Measurements from ENCODE around the gene IQCE.
"Not testable (repeated sequence)": the region's sequence is repeated elsewhere in the genome, so short reads cannot be mapped to it uniquely, and the experiment has no call there.

The IQCE gene

GRCh38 chr7:2546776-2547586, 11.8 kb upstream of the IQCE start:
- no peak for DNase-seq

DNA sequence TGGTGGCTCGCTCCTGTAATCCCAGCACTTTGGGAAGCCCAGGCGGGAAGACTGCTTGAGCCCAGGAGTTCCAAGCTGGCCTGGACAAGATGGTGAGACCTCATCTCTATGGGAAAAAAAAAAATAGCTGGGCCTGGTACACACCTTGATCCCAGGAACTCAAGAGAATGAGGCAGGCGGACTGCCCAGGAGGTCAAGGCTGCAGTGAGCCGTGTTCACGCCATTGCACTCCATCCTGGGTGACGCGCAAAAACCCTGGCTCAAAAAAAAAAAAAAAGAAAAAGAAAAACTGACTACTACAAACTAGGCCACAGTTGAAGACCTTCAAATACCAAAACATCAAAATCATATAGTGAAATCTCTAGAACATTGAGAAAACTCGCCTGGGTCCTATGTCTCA, 7.4 kb upstream of the IQCE start:
- DNase-seq: no peak

DNA sequence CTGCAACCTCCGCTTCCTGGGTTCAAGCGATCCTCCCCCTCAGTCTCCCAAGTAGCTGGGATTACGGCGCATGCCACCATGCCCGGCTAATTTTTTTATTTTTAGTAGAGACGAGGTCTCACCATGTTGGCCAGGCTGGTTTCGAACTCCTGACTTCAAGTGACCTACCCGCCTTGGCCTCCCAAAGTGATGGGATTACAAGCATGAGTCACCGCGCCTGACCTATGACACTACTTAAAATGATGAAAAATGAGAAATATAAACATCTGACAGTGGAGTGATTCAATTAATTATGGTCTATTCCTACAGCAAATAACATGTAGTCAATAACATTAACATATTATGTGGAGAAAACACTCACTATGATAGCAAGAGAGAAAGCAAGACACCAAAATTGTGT, 5.7 kb upstream of the IQCE start:
- no peak for DNase-seq

DNA sequence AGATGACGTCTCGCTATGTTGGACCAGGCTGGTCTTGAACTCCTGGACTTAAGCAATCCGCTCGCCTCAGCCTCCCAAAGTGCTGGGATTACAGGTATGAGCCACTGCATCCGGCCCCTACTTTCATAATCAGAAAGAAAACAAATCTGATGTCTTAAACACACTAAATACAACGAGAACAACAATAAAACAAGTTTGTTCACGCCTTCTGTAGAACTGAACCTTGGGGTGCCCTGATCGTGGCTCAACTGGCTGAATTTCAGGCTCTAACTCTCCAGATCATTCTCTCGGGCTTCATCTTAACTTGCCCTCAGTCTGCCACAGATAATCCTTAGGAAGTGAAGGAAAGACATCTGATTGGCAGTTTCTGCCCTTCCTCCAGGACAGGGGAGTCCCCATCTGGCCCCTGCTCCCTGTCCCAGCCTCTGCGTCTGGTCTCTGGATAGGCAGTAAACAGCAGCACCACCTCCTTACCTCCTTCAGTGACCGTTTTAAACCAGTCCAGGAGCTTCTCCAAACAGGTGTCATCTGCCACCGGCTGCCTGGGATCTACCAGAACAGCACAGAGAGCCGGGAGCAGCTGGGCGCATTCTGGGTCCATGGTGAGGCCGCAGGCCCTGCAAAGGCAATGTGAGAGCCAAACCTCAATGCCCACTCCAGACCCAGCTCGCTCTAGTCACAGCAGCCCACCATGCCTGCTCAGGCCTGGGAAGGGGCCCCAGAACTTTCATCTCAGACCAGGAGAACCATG, 4.8 kb upstream of the IQCE start:
- DNase-seq: no peak

- no peak for DNase-seq
Measured at GRCh38 chr7:2554661-2555111, 4.1 kb upstream of the IQCE start.

DNA sequence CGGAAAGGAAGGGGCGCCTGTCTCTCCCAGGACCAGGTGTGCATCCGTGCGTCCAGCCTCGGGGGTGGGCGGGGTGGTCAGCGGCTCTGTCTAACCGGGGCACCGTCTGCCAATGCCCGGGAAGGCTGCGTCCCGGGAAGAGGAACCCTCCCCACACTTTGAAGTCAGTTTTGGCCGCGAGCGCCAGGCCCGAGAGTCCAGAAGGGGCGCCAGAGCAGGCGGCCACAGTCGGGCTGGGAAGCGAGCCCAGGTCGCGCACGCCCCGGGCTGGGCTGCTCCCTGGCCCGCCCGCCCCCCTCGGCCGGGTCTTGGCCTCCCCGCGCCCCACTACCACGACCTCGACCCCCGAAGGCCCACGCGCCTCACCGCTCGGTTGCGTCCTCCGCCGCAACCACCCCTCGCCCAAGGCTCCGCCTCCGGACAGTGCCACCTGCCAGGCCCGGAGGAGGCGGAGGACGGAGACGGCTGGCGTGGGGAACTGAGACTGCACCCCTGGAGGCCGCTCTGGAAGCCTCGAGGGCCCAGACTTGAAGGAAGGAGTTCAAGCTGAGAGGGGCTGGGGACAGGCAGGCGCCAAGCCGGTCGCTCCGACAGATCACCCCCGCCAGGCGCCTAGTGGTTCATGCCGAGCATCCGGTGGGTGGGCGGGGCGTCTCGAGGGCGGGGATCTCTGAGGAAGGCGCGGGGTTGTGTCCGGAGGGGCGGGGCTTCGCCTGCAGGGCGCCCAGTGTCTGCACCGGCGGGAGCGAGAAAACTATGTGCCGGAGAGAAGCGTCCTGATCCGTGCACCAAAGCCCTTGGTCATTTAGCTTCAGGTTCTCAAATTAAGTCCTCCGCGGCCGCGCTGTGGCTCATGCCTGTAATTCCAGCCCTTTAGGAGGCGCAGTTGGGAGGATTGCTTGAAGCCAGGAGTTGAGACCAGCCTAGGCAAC, 3.4 kb upstream of the IQCE start, which contains the start of gene BRAT1:
TSS of gene BRAT1 (minus strand) at position 404 of the 932 bp plus-strand sequence. CDS start 1,093 bp downstream, outside the sequence.
- DNase-seq: peak in 55 of 56 donors; percentile 67 to 97 (median 91)

DNA sequence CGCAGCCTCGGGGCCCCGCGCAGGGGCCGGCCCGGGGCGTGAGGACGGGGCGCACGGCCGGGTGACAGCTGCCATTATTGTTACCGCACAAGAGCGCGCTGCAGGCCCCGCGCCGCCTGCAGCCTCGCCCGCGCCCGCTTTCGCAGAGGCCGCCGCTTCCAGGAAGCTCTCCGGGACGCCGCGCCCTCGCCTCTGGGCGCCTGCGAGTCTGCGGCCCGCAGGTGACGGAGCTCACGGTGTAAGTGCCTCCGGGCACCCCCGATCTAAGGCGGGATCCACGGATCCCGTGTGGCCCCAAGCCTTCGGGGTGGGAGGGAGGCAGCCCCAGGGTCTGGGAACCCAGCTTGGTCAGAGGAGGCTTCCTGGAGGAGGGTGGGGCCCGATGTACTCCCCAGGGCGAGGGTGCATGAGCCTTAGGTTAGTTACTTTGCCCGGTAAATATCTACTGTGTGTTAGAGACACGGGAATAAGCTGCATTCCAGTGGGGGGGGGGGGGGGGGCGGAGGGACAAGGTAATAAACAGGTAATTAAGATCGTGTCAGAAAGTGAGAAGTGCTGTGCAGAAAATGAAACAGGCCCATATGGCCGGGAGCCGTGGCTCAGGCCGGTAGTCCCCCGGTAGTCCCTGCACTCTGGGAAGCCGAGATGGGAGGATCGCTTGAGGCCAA, 638 bp downstream of the IQCE start:
- DNase-seq: no peak

- not testable (repeated sequence) for DNase-seq
Measured at GRCh38 chr7:2563955-2564354, 5.2 kb downstream of the IQCE start.

DNA sequence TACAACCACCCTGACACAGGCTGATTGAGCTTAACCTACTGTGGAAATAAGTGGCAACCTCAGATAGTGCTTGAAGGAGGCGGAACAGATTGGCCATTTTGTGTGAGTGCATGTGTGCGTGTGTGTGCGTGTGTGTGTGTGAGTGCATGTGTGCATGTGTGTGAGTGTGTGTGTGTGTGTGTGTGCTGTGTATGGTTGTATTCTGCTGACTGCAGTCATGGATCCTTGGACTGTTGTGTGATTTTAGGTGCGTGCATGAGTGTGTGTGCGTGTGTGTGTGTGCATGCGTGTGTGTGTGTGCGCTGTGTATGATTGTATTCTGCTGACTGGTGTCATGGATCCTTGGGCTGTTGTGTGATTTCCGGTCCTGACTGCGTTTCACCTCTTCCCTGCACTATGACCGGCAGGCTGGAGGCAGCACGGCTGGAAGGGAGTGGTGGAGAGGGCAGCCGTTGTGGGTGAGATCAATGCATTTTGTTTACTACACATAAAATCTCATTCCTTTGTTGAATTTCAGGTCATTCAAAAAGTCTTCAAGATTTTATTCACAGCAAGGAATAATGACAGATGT, 6.3 kb downstream of the IQCE start:
- no peak for DNase-seq

DNA sequence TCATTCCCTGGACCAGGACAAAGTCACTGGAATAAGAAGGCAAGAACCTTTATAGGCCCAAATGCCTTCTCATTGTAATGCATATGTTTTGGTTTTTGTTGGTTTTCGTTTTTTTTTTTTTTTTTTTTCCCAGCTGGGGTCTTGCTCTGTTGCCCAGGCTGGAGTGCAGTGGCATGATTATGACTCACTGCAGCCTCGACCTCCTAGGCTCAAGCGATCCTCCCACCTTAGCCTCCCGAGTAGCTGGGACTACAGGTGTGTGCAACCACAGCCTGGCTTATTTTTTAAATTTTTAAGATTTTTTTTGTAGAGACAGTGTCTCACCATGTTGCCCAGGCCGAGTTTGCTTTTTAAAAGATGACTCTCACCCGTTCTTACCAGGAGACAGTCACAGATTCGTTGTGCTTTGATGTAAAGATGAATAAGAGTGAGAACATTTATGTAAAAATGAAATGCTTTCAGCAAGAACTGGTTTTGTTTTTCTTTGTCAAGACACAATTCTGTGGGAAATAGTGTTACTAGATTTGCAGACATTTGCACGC, 7.6 kb downstream of the IQCE start:
- DNase-seq: no peak

- DNase-seq: peak in 15 of 56 donors; percentile 4 to 59 (median 29)
Measured at GRCh38 chr7:2566890-2567678, 8.3 kb downstream of the IQCE start.

DNA sequence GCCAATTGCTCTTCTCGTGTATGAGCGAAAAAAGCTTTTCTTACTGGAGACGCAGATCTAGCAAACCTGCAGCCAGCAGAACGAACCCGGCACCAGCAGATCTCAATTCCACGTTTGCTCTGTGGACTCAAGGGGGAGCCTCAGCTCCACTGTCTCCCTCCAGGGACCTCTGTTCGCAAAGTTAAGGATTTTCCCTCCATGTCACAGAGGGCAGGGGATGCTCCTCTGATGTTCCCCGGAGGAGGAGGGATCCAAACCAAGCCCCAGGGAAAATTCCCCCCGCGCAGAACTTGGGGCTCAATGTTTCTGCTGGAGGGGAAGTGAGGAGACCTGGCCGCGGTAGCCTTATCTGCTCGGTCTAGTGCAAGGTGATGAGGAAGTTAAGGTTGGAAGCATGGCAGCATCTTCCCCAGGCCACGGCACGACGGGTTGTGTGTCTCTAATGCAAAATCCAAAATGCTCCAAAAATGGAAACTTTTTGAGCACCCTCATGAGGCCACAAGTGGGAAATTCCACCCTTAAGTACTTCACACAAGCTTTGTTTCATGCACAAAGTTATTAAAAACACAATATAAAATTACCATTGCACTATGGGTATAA, 9.0 kb downstream of the IQCE start:
- peak in 44 of 56 donors; percentile 10 to 77 (median 34) for DNase-seq

DNA sequence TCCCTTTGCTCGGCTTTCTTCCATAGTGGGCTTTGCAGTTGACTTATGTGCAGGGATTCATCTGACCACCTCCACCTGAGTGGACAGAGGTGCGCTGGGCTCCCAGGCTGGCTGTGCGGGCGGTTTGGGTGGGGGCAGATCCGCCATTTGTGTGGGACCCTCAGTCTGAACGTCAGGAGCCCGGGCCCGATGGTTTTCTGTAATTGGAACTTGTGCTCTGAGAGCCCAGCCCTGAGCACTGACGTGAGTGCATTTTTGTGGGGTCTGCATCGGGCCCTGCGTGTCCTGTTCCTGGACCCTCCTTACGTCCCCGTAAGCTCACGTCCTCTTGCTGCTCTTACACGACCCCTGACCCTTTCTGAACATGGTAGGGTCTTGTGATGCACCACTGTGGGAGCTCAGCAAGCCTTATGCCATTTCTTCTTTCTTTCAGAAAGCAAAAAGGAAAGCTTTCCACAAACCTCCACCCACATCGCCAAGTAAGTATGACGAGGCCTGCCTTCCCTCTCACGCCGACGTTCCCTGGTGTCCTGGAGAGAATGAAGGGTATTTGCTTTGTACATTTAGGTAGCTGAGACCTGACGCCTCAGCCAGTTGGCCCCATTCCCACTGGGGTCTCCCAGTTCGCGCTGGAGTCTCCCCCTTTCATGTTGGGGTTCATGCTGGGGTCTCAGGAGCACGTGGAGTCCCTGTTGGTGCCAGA, 9.9 kb downstream of the IQCE start:
- DNase-seq: peak in 3 of 56 donors; percentile 6 to 21 (median 12)

GRCh38 chr7:2569421-2569820, 10.6 kb downstream of the IQCE start:
- DNase-seq: no peak

DNA sequence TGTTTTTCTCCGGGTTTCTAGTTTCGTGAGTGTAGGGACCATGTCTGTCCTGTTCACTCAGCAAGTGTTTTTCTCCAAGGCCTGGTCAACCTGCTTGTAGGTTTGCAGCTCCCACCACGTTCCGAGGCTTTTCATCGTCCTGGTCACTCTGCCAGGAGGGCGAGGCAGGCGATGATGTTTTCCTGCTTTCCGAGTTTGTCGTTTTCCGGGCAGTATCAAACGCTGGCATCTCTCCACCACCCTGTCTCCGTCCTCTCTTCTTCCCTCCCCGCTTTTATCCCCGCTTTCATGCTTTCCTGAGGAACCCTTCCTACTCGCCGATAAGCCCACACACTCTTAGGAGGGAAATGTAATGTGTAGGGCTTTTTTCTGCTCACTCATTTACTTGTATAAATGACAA, 11.2 kb downstream of the IQCE start:
- DNase-seq: no peak

- DNase-seq: no peak
Measured at GRCh38 chr7:2571409-2571808, 12.6 kb downstream of the IQCE start.

DNA sequence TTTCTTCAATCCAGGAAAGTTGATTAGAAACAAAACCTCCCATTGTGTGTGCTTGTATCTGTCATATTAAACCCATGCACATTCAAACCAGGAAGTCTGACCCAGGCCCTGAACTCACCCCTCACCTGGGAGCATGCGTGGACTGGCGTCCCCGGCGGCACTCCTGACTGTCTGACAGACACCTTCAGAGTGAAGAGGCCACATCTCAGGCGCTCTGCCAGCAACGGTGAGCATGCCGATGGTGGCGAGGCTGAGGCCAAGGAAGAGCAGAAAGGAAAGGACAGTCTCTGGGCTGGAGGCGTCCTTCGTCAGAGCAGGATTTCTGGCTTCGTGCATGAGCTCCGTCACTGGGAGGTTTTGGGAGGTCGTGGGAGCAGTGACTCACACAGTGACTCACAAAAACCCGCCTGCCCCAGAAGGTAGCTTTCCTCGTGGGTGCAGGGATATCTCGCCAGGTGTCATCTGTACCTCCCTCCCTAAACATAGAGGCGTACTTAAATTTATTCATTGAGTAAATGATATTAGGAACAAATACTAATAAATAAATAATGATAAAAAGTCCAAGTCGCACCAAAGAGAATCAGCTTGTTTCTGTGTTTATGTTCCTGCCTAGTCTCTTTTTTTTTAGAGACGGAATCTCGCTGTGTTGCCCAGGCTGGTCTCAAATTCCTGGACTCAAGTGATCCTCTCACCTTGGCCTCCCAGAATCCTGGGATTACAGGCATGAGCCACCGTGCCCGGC, 13.5 kb downstream of the IQCE start:
- peak in 32 of 56 donors; percentile 8 to 82 (median 41) for DNase-seq

Measured in nucleus accumbens (tissue), 56 donors.